Cardiac septum (tissue), 1 donor: ENCODE results near the gene WASF2. TPM values are rescaled to one million over a fixed set of nuclear protein-coding genes. Genes with fewer than 3 reads are reported as not detected.
A peak's percentile ranks its signal among the peaks of the same experiment; 100 is the strongest.
"Not testable (repeated sequence)": the region's sequence is repeated elsewhere in the genome, so short reads cannot be mapped to it uniquely, and the experiment has no call there.

Source experiments
- DNase-seq: peaks from one replicate; pipeline ENCODE4 v3.0.0-alpha.2; 2020; ENCODE audit warnings: low spot score
- intact Hi-C: fragments of 100-400 bp; cut with DNase I; formaldehyde crosslinking; loops from one replicate; pipeline ENCODE4 v1.14.0; 2022
- long read RNA-seq: library from polyadenylated mRNA; unstranded; transcript quantifications from one replicate; pipeline ENCODE4 v2.0.0, GENCODE V29; 2021
- total RNA-seq: library from RNA; stranded (reverse); fragmentation: NEBNext Ultra II Directional; extraction: Animal tissue kit (Norgen Biotek cat#: 25700); gene quantifications from one replicate; pipeline ENCODE4 v1.2.1, GENCODE V29; 2021
- donor health status: DM: no; HTN: no; CAD: no.

The WASF2 gene, protein sequence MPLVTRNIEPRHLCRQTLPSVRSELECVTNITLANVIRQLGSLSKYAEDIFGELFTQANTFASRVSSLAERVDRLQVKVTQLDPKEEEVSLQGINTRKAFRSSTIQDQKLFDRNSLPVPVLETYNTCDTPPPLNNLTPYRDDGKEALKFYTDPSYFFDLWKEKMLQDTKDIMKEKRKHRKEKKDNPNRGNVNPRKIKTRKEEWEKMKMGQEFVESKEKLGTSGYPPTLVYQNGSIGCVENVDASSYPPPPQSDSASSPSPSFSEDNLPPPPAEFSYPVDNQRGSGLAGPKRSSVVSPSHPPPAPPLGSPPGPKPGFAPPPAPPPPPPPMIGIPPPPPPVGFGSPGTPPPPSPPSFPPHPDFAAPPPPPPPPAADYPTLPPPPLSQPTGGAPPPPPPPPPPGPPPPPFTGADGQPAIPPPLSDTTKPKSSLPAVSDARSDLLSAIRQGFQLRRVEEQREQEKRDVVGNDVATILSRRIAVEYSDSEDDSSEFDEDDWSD
- 59.3 TPM for total RNA-seq
- long read RNA-seq, full-length matches to known transcripts, result 4 of 78 reads
- long read RNA-seq, partial matches to known transcripts, result 28 of 78 reads
- long read RNA-seq, other reads (novel, unspliced or antisense), result 46 of 78 reads

DNA sequence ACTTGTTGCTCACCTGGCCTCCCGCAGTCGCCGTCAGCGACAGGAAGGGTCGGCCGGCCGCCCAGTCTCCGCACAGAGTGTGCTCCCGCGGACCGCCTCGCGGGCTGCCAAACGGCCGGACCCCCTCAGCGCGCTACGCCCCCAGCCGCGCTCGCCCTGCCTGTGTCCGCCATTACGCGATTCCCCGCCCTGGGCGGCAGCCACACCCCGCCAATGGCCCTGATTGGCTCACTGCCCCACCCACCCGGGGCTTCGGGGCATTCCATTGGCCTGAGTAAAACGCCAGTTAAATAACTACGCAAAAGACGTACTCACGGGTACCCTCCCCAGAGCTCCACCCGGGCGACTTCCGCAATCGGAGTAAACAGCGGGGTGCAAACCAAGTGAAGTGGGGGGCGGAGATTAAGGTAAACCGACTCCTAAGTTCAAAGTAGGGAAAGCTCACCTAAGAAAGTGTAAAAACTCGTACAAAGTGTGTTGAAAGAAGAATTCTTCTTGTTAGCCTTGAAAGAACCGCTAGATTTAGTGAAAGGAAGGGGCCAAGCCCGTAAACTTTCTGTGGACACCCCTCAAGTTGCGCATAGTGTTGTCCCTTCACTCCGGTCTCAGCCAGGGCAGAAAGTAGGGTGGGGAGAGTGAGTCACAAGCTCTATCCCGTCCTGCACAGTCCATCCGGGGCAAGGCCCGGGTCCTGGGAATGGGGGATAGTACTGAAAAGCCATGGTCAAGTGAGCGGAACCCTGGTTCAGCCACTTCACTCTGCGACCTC, at the start of gene WASF2:
WASF2 (minus strand) TSS at position 195 of the 769 bp plus-strand sequence. CDS start 61,277 bp downstream, outside the sequence.
- intact Hi-C loops, result loop anchor here (2.0 to 5.0 kb wide), 4 partner anchors 35 to 117 kb away; no protein-coding TSS in a partner anchor
- peak; percentile 99 for DNase-seq

DNA sequence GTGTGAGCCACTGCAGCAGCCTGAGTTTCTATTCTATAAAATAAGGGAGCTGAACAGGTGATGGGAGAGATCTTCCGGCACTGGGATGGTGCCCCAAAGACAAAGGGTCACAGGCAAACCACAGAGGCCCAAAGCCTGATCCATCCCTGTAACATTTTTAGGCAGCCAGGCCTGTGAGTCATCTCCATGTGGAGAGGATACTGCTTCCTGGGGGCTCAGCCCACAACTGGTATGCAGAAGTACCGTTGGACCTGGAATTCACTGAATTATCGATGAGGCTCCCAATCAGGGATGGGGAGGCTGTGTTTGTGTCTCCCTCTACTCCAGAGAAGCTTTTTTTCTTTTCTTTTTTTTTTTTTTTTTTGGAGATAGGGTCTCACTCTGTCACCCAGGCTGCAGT, 48.8 kb upstream of the WASF2 start:
- no peak for DNase-seq
- intact Hi-C loops, result no loop called here

DNA sequence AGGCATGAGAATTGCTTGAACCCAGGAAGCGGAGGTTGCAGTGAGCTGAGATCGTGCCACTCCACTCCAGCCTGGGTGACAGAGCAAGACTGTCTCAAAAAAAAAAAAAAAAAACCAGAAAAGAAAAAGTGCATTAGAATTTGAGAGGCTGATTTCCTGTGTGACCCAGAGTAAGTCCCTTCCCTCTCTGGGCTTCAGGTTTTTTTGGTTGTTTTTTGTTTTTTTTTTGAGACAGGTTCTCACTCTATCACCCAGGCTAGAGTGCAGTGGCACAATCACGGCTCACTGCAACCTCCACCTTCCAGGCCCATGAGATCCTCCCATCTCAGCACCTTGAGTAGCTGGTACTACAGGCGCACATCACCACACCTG, 48.3 kb upstream of the WASF2 start:
- intact Hi-C loops, DNase-seq: not testable (repeated sequence)

DNA sequence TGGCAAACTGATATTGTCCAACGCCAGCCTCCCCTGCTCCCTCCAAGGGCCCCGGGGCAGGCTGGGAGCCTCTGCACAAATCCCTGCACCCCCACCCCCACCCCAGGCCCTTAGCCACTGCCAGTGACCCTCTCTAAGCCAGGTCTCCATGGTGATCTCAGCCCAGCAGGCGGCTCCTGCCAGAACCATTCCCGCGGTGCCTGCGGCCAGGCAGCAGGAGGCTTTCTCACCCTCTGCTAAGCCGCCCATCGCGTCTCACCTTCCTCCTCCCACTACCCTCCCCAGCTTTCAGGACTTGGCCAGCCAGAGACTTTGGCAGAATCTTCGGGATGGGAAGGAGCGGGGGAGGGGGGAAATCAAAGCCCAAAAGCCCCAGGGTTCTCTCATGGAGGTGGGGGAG, 46.8 kb upstream of the WASF2 start:
- no peak for DNase-seq
- intact Hi-C loops, result no loop called here

DNA sequence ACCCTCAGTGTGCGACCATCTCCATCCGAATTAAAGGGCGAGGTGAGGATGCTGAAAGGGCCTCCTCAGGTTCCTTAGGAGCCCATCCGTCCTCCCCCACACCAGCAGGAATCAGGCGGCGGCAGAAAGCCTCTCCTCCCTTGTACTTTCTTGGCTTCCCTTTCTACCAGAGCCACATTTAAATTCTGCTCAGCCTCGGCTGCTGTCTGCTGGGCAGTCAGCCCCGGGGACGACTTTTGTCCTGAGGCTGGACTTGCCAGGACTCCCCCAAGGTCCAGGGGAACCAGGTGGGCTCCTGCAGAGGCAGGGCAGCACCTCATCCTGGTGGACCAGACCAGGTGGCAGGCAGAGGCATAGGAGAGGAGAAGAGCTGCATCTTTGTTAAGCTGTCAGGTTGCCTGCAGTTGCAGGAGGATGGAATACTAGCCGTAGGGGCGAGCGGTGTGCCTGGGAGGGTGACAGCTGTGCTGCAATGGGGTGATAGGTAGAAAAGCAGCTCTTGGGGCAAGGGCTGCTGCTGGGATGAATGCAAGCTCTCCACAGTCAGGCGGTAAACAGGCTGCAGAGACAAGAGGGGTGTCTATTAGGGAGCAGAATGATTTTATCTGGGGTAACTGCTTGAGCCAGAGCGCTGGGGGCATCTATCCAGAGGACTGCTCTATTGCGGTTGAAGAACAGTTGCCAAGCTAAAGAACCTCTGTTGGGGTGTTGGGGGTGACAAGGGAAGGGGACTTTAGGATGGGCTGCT, 46.2 kb upstream of the WASF2 start:
- intact Hi-C loops, result no loop called here
- no peak for DNase-seq

DNA sequence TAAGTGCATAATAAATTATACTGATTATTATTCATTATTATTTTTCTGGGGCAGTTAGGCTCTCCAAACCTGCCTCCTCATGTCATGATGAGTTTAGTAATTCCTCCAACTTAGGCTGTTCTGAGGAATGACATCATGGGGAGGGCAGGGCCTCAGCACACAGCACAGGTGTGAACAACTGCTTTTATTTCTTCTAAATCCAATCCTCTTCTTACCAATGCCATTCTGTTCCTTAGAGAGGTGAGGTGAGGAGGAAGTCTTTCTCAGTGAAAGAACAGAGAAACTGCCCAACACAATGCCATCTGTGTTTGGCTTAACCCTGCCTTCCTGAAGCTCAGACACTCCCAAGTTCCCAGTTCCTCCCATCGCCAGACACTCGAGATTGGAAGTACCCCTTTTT, 45.4 kb upstream of the WASF2 start:
- intact Hi-C loops, result no loop called here
- DNase-seq, result no peak

DNA sequence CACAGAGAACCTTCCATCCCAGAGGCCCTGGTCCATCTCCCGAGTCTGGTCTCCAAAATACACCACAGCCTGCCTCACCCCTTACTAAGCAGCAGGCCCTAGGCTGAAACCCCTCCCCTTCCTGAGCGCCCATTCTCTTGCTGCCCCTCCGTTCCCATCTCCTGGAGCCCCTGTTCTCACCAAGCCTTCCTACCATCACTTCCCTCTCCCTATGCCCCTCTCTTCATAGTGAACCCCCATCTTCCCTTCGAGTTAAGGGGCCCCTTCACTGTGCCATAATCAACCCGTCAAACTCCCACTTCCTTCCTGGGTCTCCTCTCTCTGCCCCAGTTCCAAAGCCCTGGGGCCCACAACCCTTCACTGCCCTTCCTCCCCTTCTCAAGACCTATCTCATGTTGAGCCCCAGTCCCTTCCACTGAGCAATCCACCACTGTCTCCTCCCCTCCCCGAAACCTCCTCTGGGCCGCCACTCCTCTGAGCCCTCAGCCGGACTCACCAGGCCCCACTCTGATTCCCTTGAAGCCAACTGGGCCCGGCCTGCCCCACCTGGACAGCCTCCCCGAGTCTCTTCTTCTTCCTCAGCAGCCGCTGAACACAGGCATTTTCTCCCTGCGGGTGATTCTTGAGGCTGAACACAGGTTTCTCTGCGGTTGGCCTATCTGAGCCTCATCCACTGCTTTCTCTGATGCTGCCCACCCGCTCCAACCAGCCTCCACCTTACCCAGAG, 42.2 kb upstream of the WASF2 start:
- intact Hi-C loops, result no loop called here

DNA sequence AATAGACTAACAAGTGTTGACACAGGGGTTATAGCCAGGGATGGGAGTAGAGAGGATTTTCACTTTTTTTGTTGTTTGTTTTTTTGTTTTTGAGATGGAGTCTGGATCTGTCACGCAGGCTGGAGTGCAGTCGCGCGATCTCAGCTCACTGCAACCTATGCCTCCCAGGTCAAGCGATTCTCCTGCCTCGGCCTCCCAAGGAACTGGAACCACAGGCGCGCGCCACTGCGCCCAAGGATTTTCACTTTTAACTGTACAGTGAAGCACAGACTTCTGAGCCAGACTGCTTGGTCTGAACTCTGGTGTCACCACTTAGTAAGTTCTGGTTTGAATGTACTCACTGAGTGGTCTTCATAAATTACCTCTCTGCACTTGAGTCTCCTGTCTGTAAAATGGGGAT, 40.2 kb upstream of the WASF2 start:
- no peak for DNase-seq
- intact Hi-C loops, result no loop called here

More for the DNA sequence above, 42.2 kb upstream of the WASF2 start:
- no peak for DNase-seq

DNA sequence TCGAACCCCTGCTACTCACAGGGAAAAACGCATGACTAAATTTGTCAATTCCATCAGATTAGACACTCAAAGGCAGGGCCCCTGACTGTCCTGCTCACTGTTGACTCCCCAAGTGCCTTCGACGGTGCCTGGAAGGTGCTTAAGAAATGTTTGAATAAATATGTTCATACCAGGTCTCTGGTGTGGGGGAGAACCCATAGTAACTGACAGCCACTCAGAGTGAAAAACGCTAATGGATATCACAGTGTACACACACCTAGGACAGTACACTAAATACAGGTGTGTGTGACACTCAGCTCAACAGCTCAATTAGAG, 39.7 kb upstream of the WASF2 start:
- intact Hi-C loops, result loop anchor here (2.0 to 5.0 kb wide), 2 partner anchors 13 to 33 kb away; no protein-coding TSS in a partner anchor

DNA sequence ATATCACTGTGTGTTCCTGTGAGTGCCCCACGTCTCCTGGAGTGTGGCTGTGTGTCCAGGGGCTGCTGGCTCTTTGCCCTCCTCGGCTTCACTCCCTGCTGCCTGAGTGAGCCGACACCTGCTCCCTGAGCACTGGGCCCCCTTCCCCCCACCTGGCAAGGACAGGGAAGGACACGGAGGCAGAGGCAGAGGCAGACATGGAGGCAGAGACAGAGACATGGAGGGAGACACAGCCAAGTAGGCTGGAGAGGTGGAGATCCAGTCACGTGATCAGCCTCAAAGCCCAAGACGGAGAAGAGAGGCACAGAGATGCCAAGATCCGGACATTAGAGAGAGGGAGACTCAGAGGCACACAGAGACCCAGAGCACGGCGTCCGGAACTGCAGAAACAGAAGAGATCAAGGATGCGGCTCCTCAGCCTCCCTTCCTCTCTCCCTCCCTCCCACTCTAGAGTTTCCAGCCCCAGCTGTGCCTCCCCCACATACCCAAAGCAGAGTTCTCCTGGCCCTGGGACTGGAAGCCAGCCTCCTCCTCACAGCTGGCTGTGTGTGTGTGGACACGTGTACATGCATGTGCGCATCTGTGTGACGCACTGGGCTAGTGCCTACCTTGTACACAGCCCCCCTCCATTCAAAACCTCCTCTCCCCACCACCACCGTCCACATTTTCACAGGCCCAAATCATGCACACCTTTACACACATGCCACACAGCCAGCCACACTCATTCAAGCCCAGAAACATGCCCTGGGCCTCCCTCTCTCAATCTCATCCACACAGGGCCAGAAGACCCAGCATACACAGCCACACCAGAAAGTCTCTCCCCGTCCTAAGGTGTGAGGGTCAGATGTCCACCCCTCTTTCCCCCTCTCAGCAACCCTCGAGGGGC, 39.1 kb upstream of the WASF2 start:
- intact Hi-C loops, result loop anchor here (2.0 to 5.0 kb wide), 2 partner anchors 14 to 33 kb away; no protein-coding TSS in a partner anchor
- DNase-seq, result no peak

More for the DNA sequence above, 39.7 kb upstream of the WASF2 start:
- no peak for DNase-seq

DNA sequence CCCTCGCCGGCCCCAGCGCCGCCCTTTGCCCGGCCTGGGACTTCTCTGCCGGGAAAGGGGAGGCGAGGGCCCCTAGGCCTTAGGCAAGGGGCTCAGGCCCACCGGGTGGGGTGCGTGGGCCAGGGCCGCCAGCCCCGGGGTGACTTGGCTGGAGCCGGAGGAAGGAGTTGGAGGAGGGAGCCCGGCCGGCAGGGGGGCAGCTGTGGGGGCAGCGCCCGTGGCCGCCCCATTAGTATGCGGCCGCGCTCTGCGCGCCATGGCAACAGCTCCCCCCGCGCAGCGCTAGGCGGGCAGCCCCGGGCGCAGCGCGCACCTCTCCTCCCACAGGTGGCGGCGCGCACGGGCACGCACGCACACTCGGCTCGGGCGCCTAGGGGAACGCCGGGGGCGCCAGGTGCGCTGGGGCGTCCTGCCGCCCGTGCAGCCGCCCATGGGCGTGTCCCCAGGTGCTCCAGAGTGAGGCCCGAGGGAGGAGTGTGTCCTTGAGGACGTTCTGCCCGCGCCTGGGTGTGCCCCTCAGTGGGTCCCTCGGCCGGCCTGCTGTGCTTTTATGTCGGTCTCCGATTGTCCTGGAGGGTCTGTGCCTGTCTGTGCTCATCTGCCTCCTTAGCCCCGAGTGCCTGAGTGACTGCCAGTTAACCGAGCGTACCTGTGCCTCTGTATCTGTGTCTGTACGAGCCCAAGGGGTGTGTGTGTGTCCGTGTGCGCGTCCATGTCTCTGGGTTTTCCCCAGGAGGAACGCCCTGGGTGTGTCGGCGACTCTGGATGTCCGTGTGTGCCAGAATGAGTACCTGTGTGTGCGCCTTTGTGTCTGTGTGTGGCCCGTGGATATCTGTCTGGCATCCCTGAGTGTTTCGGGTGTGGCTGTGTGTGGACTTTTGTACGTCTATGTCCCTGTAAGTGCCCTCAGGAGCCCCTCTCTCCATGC, 38.2 kb upstream of the WASF2 start:
- no peak for DNase-seq

DNA sequence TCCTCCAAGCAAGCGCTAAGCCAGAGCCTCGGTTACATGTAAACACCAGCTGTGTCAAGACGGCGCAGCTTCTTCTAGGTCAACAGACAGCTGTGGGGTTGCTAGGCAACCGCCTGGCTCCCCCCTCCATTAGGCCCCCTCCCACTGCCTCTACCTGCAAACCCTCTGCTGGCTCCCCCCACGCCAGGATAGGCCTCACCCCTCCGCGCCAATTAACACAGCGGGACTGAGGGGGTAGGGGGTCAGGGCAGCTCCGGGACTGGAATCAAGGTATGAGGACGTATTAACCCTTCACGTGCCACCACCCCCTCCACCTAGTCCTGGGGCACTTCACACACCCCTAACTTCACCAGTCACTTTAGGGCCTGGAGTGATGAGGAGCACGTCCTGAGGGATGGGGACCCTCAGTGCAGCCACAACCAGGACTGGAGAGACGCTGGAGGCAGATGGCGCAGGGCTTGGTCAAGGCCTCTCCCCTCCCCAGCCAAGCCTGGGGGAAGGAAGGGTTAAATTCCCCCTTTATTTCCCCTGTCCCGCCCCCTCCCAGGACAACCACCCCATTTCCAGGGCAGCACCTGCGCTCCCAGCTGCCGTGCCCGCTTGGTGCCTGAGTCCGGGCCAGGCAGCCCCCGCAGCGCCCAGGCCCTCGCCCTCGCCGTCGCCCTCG, 37.4 kb upstream of the WASF2 start:
- DNase-seq, result no peak
- intact Hi-C loops, result loop anchor here (5.0 kb wide), 1 partner anchor 35 kb away; no protein-coding TSS in a partner anchor

More for the DNA sequence above, 38.2 kb upstream of the WASF2 start:
- intact Hi-C loops, result loop anchor here (2.0 to 5.0 kb wide), 2 partner anchors 15 to 34 kb away; no protein-coding TSS in a partner anchor

DNA sequence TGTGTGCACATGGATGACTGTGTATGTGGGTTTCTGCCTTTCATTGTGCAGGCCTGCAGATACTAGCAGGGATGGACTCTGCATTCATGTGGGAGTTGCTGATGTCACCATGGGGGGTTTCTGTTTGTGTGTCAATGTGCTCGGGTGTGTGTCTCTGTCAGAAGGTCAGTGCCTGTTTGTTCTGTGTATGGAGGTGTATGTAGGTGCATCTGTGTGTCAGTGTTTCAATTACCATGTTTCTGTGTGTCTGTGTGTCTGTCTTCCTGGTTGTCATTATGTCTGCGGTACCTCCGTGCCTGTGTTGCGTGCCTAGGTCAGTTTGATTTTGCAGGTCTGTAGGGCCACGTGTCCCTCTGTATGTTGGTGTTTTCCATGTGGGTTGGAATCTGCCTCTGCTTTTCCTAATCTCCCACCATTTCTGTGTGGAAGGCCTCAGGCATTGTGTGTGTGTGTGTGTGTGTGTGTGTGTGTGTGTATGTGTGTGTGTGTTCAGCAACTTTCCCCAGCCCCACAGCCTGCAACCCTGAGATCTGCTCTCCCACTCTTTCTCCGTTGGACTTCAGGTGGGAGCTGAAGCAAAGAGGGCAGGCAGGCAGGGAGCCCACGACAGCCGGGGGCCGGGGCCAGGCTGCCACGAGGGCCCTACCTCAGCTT, 36.7 kb upstream of the WASF2 start:
- no peak for DNase-seq
- intact Hi-C loops, result loop anchor here (5.0 kb wide), 1 partner anchor 36 kb away; no protein-coding TSS in a partner anchor

DNA sequence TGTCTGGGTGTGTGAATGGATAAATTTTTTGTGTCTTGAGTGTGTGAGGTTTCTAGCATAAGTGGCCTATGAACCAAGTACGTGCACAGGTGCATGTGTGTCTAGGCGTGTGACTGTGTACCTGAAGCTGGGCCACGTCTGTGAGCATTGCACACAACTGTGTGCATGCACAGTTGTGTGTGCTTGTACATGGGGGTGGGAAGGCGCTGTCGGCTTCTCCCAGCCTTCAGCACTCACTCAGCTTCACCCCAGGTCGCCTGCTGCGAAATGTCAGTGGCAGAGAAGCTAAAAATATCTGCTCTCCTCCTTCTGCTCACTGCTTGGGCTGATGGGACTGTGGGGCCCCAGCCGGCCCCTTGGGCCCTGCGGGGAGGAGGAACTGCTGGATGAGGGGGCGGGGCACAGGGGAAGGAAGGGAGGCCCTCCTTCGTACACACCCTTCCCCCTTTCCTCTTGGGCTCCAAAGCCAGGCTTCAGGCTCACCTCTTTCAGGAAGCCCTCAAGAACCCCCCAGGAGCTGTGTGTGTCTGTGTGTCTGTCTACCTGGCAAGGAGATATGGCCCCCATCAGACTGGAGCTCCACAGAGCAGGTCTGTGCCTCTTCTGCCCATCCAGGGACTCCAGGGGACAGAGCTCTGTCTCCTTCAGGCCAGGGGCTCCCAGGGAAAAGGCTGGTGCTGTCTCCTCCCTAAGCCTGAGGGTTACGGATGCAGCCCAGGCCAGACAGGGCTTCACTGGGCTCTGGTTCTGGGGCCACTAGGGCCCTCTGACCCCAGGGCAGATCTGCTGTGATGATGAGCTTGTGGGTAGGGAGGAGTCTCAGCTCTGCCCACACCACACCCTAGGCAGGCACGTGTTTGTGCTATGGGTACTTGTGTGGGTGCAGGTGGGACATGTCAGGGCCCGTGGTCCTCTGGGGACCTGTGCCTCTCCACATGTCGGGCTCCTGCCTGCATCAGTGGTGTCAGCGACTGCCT, 35.6 kb upstream of the WASF2 start:
- intact Hi-C loops, result loop anchor here (2.0 to 5.0 kb wide), 3 partner anchors 35 to 77 kb away; partner anchors contain the start of gene WASF2
- DNase-seq, result peak; percentile 92
